Measurements from ENCODE around the gene WDFY4.

Gene WDFY4

DNA sequence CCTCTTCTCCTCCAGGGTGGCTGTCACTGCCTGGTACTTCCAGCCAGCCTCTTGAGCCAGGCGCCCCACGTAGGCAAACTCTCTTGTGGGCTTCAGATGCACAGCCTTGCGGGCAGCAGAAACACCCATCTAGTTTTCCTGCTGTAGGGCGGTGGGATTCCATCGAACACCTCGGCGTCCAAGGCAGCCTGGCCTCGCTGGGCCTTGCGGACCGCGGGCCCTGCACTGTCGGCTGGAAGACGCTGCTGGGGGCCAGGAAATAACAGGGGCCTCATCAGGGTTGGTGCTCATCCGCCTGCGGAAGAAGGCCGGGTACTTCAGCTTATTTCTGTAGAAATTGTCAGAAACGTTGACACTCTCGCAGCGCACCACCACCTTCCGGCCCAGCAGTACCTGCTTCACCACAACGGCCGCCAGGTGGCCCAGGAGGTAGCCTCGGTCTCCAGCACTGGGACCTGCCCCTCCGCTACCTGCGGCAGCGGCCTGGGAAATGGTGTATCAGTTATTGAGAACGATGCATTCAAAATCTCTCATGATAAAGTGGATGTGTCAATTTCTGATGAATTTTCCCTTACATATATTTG is 61.1 kb downstream of the WDFY4 start:
- peak in 1 of 2 donors; percentile 43 for DNase-seq
- no peaks in the 10 kb centered on the region for H3K4me1 ChIP-seq (ENCODE audit: control insufficient read depth in 1 of 2, insufficient read depth in 2 of 2, low read length in 2 of 2)
- H2BK12ac ChIP-seq (ENCODE audit: low read length): no peak overlapping the region
- H3K4me2 ChIP-seq (ENCODE audit: low read length): no peak overlapping the region
- no peak overlapping the region for H3K9ac ChIP-seq (ENCODE audit: low read length)
- WGBS (ENCODE audit: extremely low coverage, insufficient coverage, insufficient read length): no CpG with 5 or more reads among the region's 27 CpGs
- H3K23ac ChIP-seq (ENCODE audit: low read length): no peak overlapping the region
- no peak overlapping the region for H4K8ac ChIP-seq (ENCODE audit: low read depth, low read length)
- no peaks in the 10 kb centered on the region for H3K36me3 ChIP-seq (ENCODE audit: control insufficient read depth in 1 of 2, insufficient read depth in 2 of 2, low read length in 2 of 2)
- peaks cover 2% of the 10 kb centered on the region for H3K9me3 ChIP-seq (ENCODE audit: insufficient read depth, low read depth, low read length)
- no peak overlapping the region for H3K27ac ChIP-seq (ENCODE audit: low read depth, low read length)
- H3K79me2 ChIP-seq (ENCODE audit: control insufficient read depth, insufficient read depth, low read length, poor library complexity): no peaks in the 10 kb centered on the region
- no peak overlapping the region for H3K4ac ChIP-seq (ENCODE audit: low read depth, low read length)
- H2AK5ac ChIP-seq (ENCODE audit: low read length): no peak overlapping the region
- H2AFZ ChIP-seq (ENCODE audit: insufficient read depth, low read length, poor library complexity): no peak overlapping the region
- H3K79me1 ChIP-seq (ENCODE audit: low read length): no peaks in the 10 kb centered on the region
- no peak overlapping the region for H4K91ac ChIP-seq (ENCODE audit: low read depth, low read length)
- no peak overlapping the region for H3K4me3 ChIP-seq (ENCODE audit: low read depth, low read length)
- no peak overlapping the region for H2BK120ac ChIP-seq (ENCODE audit: insufficient read depth, low read length, poor library complexity)
- H3K14ac ChIP-seq (ENCODE audit: low read length): no peak overlapping the region
- H2BK5ac ChIP-seq (ENCODE audit: low read depth, low read length, poor library complexity): no peak overlapping the region
- no peaks in the 10 kb centered on the region for H3K27me3 ChIP-seq (ENCODE audit: insufficient read depth, low read length)
- H4K12ac ChIP-seq (ENCODE audit: low read depth, low read length): no peak overlapping the region
- no peak overlapping the region for H3K18ac ChIP-seq (ENCODE audit: low read length)

DNA sequence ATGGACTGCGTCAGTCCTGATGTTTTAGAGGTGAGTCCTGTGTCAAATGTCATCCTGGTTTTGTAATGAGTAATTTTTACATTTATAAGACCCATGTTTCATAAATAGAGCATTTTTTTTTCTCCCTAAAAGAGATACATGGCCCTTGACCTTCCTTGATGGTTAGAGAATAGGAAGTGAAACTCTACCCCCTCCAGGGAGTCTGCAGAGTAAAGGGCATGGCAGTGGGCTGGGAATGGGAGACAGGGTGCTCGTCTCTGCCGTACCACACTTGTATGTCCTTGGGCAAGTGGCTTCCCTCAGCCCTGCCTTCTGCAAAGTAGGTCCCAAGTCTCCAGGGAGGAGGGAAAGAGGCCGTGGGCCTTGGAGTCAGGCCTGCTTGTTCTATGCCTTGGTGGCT is 63.9 kb downstream of the WDFY4 start:
- H3K4me1 ChIP-seq (ENCODE audit: control insufficient read depth in 1 of 2, insufficient read depth in 2 of 2, low read length in 2 of 2): no peaks in the 10 kb centered on the region
- no peak overlapping the region for H3K4ac ChIP-seq (ENCODE audit: low read depth, low read length)
- no peak overlapping the region for H2AK5ac ChIP-seq (ENCODE audit: low read length)
- no CpG with 5 or more reads among the region's 4 CpGs for WGBS (ENCODE audit: extremely low coverage, insufficient coverage, insufficient read length)
- no peak overlapping the region for H2BK12ac ChIP-seq (ENCODE audit: low read length)
- no peak overlapping the region for H3K23ac ChIP-seq (ENCODE audit: low read length)
- no peak overlapping the region for H3K4me2 ChIP-seq (ENCODE audit: low read length)
- H4K12ac ChIP-seq (ENCODE audit: low read depth, low read length): no peak overlapping the region
- no peak overlapping the region for H4K91ac ChIP-seq (ENCODE audit: low read depth, low read length)
- no peak for DNase-seq
- no peak overlapping the region for H2BK120ac ChIP-seq (ENCODE audit: insufficient read depth, low read length, poor library complexity)
- no peaks in the 10 kb centered on the region for H3K27me3 ChIP-seq (ENCODE audit: insufficient read depth, low read length)
- no peak overlapping the region for H3K18ac ChIP-seq (ENCODE audit: low read length)
- no peaks in the 10 kb centered on the region for H3K36me3 ChIP-seq (ENCODE audit: control insufficient read depth in 1 of 2, insufficient read depth in 2 of 2, low read length in 2 of 2)
- no peak overlapping the region for H3K4me3 ChIP-seq (ENCODE audit: low read depth, low read length)
- no peak overlapping the region for H3K27ac ChIP-seq (ENCODE audit: low read depth, low read length)
- no peak overlapping the region for H2BK5ac ChIP-seq (ENCODE audit: low read depth, low read length, poor library complexity)
- H4K8ac ChIP-seq (ENCODE audit: low read depth, low read length): no peak overlapping the region
- H3K14ac ChIP-seq (ENCODE audit: low read length): no peak overlapping the region
- H3K9me3 ChIP-seq (ENCODE audit: insufficient read depth, low read depth, low read length): peaks cover 2% of the 10 kb centered on the region
- no peak overlapping the region for H2AFZ ChIP-seq (ENCODE audit: insufficient read depth, low read length, poor library complexity)
- no peaks in the 10 kb centered on the region for H3K79me1 ChIP-seq (ENCODE audit: low read length)
- no peaks in the 10 kb centered on the region for H3K79me2 ChIP-seq (ENCODE audit: control insufficient read depth, insufficient read depth, low read length, poor library complexity)
- H3K9ac ChIP-seq (ENCODE audit: low read length): no peak overlapping the region

DNA sequence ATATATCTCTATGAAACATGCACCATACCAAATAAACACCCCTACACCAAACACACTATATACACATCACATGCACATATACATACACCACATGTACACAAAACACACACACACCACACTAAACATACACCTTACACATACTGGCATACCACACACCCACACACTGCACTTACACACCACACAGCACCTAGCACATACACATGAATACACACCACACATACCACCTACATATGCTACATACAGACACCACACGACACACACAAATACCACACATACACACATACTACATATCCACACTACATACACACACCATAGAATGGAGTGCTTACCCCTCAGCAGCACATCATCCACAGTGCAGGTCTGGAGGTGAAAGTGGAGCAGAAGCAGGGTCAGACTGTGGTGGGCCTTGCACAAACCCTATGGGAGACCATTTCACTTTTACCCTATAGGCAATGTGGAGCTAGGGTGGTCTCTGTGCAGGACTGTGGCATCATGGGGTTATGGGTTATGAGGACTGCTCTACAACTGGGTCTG is 64.6 kb downstream of the WDFY4 start:
- H4K12ac ChIP-seq (ENCODE audit: low read depth, low read length): no peak overlapping the region
- H2AFZ ChIP-seq (ENCODE audit: insufficient read depth, low read length, poor library complexity): no peak overlapping the region
- no peak overlapping the region for H4K91ac ChIP-seq (ENCODE audit: low read depth, low read length)
- no peak overlapping the region for H3K4ac ChIP-seq (ENCODE audit: low read depth, low read length)
- H2BK120ac ChIP-seq (ENCODE audit: insufficient read depth, low read length, poor library complexity): no peak overlapping the region
- no peak overlapping the region for H3K4me3 ChIP-seq (ENCODE audit: low read depth, low read length)
- no peak overlapping the region for H3K14ac ChIP-seq (ENCODE audit: low read length)
- no peaks in the 10 kb centered on the region for H3K27me3 ChIP-seq (ENCODE audit: insufficient read depth, low read length)
- no peak overlapping the region for H3K27ac ChIP-seq (ENCODE audit: low read depth, low read length)
- peaks cover 2% of the 10 kb centered on the region for H3K9me3 ChIP-seq (ENCODE audit: insufficient read depth, low read depth, low read length)
- no peak overlapping the region for H2BK12ac ChIP-seq (ENCODE audit: low read length)
- H3K4me2 ChIP-seq (ENCODE audit: low read length): no peak overlapping the region
- no peaks in the 10 kb centered on the region for H3K79me2 ChIP-seq (ENCODE audit: control insufficient read depth, insufficient read depth, low read length, poor library complexity)
- no peak overlapping the region for H4K8ac ChIP-seq (ENCODE audit: low read depth, low read length)
- 100% methylated on average over 1 of the region's 1 CpG for WGBS (ENCODE audit: extremely low coverage, insufficient coverage, insufficient read length)
- H3K4me1 ChIP-seq (ENCODE audit: control insufficient read depth in 1 of 2, insufficient read depth in 2 of 2, low read length in 2 of 2): no peaks in the 10 kb centered on the region
- DNase-seq: no peak
- H3K79me1 ChIP-seq (ENCODE audit: low read length): no peaks in the 10 kb centered on the region
- no peak overlapping the region for H2AK5ac ChIP-seq (ENCODE audit: low read length)
- H3K9ac ChIP-seq (ENCODE audit: low read length): no peak overlapping the region
- no peak overlapping the region for H3K18ac ChIP-seq (ENCODE audit: low read length)
- H3K36me3 ChIP-seq (ENCODE audit: control insufficient read depth in 1 of 2, insufficient read depth in 2 of 2, low read length in 2 of 2): no peaks in the 10 kb centered on the region
- H3K23ac ChIP-seq (ENCODE audit: low read length): no peak overlapping the region
- no peak overlapping the region for H2BK5ac ChIP-seq (ENCODE audit: low read depth, low read length, poor library complexity)

DNA sequence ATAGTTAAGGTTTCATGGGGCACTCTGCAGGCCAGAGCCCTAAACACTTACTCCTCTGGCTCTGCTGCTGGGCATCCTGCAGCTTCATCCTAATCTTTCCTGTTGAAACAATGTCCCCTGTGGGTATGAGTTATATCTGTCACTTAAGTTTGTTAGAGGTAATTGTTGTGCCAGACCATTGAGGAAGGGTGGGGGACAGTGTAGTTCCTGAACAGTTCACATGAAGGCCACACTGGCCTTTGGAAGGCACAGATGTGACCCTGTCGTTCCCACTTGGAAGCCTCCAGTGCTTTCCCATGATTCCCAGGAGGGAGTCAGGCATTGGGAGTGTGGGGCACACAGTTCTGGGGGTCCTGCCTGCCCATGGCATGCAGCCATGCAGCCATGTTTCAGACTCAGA is 65.3 kb downstream of the WDFY4 start:
- Histone ChIP-seq H3K27me3 (ENCODE audit: insufficient read depth, low read length) (no peaks in the 10 kb centered on the region), H3K27ac (ENCODE audit: low read depth, low read length) (no peak overlapping the region), H3K4me1 (ENCODE audit: control insufficient read depth in 1 of 2, insufficient read depth in 2 of 2, low read length in 2 of 2) (no peaks in the 10 kb centered on the region), H4K8ac (ENCODE audit: low read depth, low read length) (no peak overlapping the region), H3K79me2 (ENCODE audit: control insufficient read depth, insufficient read depth, low read length, poor library complexity) (no peaks in the 10 kb centered on the region), H3K18ac (ENCODE audit: low read length) (no peak overlapping the region), H3K36me3 (ENCODE audit: control insufficient read depth in 1 of 2, insufficient read depth in 2 of 2, low read length in 2 of 2) (no peaks in the 10 kb centered on the region), H3K4ac (ENCODE audit: low read depth, low read length) (no peak overlapping the region), H3K4me3 (ENCODE audit: low read depth, low read length) (no peak overlapping the region), H3K14ac (ENCODE audit: low read length) (no peak overlapping the region), H2AFZ (ENCODE audit: insufficient read depth, low read length, poor library complexity) (no peak overlapping the region), H3K4me2 (ENCODE audit: low read length) (no peak overlapping the region), H4K91ac (ENCODE audit: low read depth, low read length) (no peak overlapping the region), H4K12ac (ENCODE audit: low read depth, low read length) (no peak overlapping the region), H3K9me3 (ENCODE audit: insufficient read depth, low read depth, low read length) (peaks cover 2% of the 10 kb centered on the region), H2AK5ac (ENCODE audit: low read length) (no peak overlapping the region), H3K79me1 (ENCODE audit: low read length) (no peaks in the 10 kb centered on the region), H2BK120ac (ENCODE audit: insufficient read depth, low read length, poor library complexity) (no peak overlapping the region), H3K9ac (ENCODE audit: low read length) (no peak overlapping the region), H2BK12ac (ENCODE audit: low read length) (no peak overlapping the region), H3K23ac (ENCODE audit: low read length) (no peak overlapping the region), H2BK5ac (ENCODE audit: low read depth, low read length, poor library complexity) (no peak overlapping the region)
- no peak for DNase-seq
- WGBS (ENCODE audit: extremely low coverage, insufficient coverage, insufficient read length): no CpG with 5 or more reads among the region's 1 CpG
